Stimulated activated CD4-positive, alpha-beta T cell treated with anti-CD3 and anti-CD28 coated beads, Interleukin-1b, Interleukin-23, amount 100 ng/mL, for 4 hours (primary cell): ENCODE measurements around the gene CTNNA3.

ENCODE experiments used
- DNase-seq, 2 donors: peaks; one replicate each; pipeline ENCODE4 v3.0.0-alpha.2; 2020; ENCODE audit warnings: low read depth in 2 of 2

Gene CTNNA3

DNA sequence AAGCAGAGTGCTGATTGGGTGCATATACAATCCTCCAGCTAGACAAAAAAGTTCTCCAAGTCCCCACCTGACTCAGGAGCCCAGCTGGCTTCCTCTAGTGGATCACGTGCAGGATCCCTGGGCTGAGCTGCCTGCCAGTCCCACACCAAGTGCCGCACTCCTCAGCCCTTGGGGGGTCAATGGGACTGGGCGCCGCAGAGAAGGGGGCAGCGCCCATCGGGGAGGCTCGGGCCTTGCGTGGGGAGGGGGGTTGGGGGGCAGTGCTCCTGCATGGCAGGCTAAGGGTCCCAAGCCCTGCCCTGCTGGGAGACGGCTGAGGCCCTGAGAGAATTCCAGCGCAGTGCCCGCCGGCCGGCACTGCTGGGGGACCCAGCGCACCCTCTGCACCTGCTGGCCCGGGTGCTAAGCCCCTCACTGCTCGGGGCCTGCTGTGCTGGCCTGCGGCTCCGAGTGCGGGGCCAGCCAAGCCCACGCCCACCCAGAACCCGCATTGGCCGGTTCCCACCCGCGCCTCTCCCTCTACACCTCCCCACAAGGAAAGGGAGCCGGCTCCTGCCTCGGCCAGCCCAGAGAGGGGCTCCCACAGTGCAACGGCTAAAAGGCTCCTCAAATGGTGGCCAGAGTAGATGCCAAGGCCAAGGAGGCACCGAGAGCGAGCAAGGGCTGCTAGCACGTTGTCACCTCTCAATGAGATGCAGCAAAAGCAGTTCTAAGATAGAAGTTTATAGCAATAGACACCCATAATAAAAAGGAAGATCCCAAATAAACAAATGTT lies 1044.5 kb downstream of the CTNNA3 start:
- DNase-seq: no peak

GRCh38 chr10:66649626-66650025 lies 1046.4 kb downstream of the CTNNA3 start:
- no peak for DNase-seq

DNA sequence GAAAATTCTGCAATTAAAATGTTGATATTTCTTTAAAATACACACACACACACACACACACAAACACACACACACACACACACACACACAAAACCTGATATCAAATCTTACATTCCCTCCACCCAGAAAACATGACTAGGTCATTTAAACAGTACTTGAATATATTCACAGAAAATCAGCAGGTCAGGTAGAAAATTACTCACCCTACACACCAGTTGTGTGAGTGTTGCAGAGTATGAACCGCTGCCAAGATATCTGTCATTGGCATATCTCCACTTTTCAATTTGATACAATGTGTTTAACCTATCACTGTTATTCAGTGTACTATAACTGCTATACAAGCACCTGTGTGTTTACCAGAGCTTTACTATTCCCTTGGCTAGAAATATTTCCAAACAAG lies 1053.8 kb downstream of the CTNNA3 start:
- DNase-seq: no peak

- DNase-seq: no peak
These were observed 1056.6 kb downstream of the CTNNA3 start for GRCh38 chr10:66639371-66639770.

- no peak for DNase-seq
These were observed 1058.5 kb downstream of the CTNNA3 start for GRCh38 chr10:66637273-66638036.

DNA sequence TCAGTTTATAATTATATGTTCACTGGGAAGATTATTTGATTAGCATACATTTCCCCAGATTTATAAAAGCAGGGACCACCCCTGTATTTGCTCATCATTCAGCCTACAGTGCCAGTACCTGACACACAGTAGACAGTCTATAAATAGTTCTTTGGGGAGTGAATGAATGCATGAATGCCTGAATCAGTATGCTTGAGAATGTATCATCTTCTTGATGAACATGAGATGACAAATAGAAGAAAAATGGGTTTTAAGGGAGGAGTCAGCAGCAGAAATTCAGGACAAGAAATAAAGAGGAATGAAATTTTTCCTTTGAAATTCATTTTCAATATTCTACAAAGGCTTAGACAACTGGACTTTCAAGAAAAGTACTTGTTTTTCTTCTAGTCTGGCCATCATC lies 1066.0 kb downstream of the CTNNA3 start:
- no peak for DNase-seq

- DNase-seq: no peak
These were observed 1068.8 kb downstream of the CTNNA3 start for GRCh38 chr10:66627156-66627555.

DNA sequence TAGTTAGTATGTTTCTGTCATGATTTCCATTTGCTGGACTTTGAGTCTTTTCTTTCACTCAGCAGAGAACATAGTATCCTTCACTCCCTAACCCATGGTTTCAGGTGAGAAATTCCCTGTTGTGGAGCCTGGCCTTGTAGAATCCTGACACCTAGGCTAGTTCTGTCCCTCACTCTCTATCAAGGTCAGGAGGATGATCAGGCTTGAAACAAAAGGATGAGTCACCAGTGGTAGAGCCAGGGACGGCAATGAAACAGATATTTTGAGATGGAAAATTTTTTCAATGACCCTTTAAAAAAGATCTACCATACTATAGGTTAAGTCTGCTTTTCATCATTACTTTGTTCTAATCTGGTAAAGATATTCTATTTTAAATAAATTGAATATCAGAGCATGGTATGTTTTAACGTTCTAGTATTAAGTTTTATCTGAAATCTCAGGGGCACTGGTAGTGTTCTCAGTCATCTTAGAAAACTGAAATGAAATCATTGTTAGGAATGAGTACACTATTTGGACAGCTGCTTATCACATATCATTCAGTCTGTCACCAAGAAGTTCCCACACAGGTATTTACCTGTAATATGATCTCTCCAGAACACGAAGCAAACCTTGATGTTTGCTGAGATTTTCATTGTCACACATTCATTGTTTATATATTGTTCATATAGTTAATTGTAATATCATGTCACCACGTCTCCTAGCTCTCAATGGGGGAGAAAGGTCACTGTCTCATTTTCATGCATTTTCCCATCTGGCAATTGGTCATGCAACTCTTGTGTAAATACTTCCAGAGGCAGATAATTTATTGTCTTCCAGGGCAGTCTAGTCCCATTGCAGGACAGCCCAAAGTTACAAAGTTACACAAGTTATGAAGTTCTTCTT lies 1070.0 kb downstream of the CTNNA3 start:
- DNase-seq: no peak

- no peak for DNase-seq
These were observed 1073.9 kb downstream of the CTNNA3 start for GRCh38 chr10:66622050-66622449.

DNA sequence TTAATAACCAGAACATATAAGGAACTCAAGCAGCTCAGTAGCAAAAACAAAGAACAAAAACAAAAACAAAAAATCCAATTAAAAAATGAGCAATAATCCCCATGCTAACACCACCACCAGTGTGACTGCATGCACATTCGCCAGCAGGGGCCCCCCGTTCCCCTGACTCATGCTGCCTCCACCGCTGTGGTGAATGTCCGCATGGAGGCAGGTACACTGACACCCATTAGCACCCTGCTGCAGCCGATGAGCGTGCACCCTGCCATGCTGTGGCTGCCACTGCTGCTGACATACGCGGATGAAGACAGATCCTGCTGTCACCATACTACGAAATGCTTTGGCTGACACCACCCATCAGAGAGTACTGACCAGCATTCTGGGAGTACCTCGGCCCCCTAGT lies 1091.8 kb downstream of the CTNNA3 start:
- no peak for DNase-seq

DNA sequence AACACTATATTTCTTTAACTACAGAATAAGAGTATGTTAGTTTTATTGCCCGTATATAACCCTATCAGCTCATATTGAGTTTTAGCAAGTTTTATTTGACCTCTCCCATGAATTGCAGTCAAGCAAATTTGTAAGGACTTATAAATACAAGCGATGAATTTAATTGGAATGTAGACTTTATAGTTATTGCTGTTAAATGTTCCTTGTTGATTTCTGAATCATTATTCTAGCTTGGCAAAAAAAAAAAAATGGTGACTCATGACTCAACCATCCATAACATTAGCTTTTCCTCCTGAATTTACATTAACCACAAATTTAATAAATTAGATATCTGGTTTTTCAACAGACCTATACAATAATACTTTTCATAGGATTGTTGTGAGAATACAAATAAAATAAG lies 1104.1 kb downstream of the CTNNA3 start:
- no peak for DNase-seq

GRCh38 chr10:66587680-66588050 lies 1108.3 kb downstream of the CTNNA3 start:
- no peak for DNase-seq

GRCh38 chr10:66586897-66587679 lies 1108.9 kb downstream of the CTNNA3 start:
- DNase-seq: no peak

GRCh38 chr10:66586073-66586472 lies 1109.9 kb downstream of the CTNNA3 start:
- no peak for DNase-seq

- DNase-seq: no peak
These were observed 1120.6 kb downstream of the CTNNA3 start for GRCh38 chr10:66575251-66575855.

GRCh38 chr10:66572700-66573099 lies 1123.3 kb downstream of the CTNNA3 start:
- no peak for DNase-seq

DNA sequence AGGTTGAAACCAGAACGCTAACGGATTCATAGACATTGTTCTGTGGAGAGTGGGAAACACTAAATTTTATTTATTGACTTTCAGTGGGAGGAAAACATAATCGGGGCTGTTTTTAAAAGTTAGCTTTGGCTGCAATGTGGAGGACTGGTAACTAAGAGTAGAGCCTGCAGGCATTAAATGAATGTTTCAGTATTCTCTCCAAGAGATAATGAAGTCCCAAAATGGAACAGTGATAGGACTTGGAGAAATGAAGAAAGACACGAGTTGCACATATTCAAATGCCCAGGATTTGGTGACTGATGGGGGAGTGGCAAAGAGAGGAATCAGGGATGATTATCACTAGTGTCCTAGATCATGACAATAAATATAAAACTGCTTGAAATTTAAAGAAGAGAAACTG lies 1130.0 kb downstream of the CTNNA3 start:
- no peak for DNase-seq

GRCh38 chr10:66564287-66564686 lies 1131.7 kb downstream of the CTNNA3 start:
- DNase-seq: no peak

DNA sequence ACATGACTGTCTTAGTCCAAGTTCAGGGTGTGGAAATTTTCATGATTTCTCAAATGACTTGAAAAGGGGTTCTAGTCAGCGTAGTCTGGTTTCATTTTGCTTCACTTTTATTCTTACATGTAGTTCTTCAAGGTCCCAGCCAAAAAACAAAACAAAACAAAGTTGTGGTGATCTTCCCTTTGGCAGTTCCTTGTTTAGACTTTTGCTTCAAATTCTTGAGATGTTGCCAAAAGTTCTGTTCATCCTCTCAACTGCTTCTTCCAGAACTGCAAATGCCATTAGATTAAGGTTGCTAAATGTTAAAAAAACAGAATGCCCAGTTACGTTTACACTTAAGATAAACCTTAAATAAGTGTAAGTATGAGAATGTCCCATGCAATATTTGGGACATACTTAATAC lies 1140.9 kb downstream of the CTNNA3 start:
- no peak for DNase-seq

- DNase-seq: no peak
These were observed 1143.7 kb downstream of the CTNNA3 start for GRCh38 chr10:66552331-66552730.

GRCh38 chr10:66550351-66550750 lies 1145.6 kb downstream of the CTNNA3 start:
- no peak for DNase-seq
